Measurements from ENCODE around the gene HECTD4.
A peak's percentile ranks its signal among the peaks of the same experiment; 100 is the strongest.

Gene HECTD4

DNA sequence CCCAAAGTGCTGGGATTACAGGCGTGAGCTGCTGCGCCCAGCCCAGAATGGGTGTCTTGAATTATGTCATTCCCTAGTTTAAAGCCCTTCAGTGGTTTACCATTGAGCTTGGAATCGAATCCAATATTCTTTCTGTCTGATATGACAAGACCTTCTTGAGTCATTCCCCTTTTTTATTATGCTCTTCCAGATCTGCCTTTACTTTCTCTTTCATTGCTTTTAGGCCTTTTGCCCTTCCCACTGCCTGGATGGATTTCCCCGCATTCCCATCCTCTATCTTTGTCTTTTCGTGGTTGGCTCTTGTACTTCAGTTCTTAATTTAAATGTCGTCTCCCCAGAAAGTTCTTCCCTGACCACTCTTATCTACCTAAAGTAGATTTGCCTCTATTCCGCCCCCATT is 255.3 kb downstream of the HECTD4 start:
- TF ChIP-seq, protein P1, sequence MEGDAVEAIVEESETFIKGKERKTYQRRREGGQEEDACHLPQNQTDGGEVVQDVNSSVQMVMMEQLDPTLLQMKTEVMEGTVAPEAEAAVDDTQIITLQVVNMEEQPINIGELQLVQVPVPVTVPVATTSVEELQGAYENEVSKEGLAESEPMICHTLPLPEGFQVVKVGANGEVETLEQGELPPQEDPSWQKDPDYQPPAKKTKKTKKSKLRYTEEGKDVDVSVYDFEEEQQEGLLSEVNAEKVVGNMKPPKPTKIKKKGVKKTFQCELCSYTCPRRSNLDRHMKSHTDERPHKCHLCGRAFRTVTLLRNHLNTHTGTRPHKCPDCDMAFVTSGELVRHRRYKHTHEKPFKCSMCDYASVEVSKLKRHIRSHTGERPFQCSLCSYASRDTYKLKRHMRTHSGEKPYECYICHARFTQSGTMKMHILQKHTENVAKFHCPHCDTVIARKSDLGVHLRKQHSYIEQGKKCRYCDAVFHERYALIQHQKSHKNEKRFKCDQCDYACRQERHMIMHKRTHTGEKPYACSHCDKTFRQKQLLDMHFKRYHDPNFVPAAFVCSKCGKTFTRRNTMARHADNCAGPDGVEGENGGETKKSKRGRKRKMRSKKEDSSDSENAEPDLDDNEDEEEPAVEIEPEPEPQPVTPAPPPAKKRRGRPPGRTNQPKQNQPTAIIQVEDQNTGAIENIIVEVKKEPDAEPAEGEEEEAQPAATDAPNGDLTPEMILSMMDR (IDR thresholded peaks at IDR 0.05; ENCODE audit: low read depth, low read length): no peak
- no peak overlapping the region for H3K4me3 ChIP-seq (replicated peaks in 1 of 2; ENCODE audit: low read depth in 2 of 2, low read length in 2 of 2)
- no peak for DNase-seq (ENCODE audit: low read depth in 2 of 2)

DNA sequence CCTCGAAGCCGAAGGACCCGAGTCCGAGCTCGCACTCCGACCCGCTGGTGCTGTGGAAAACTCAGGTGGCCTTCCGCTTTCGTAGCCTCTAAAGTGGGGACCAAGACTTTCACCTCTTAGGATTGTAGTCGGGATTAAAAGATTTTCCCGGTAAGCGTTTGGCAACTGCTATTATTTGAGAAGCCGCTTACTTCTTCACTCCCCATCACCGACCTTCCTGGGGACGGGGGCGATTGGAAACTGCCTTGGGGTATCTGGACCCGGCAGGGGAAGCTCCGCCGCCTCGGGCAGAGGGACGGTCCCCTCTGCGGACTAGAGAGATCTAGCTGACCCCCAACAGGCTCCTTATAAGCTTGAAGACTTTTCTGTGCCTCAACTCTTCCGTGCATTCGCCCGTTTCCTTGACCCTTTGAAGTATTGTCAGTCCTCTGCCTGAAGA is 256.2 kb downstream of the HECTD4 start:
- H3K4me3 ChIP-seq (replicated peaks in 1 of 2; ENCODE audit: low read depth in 2 of 2, low read length in 2 of 2): peak overlapping the region; percentile 78 to 89
- no peak for DNase-seq (ENCODE audit: low read depth in 2 of 2)
- TF ChIP-seq, protein P1 (IDR thresholded peaks at IDR 0.05; ENCODE audit: low read depth, low read length): no peak

DNA sequence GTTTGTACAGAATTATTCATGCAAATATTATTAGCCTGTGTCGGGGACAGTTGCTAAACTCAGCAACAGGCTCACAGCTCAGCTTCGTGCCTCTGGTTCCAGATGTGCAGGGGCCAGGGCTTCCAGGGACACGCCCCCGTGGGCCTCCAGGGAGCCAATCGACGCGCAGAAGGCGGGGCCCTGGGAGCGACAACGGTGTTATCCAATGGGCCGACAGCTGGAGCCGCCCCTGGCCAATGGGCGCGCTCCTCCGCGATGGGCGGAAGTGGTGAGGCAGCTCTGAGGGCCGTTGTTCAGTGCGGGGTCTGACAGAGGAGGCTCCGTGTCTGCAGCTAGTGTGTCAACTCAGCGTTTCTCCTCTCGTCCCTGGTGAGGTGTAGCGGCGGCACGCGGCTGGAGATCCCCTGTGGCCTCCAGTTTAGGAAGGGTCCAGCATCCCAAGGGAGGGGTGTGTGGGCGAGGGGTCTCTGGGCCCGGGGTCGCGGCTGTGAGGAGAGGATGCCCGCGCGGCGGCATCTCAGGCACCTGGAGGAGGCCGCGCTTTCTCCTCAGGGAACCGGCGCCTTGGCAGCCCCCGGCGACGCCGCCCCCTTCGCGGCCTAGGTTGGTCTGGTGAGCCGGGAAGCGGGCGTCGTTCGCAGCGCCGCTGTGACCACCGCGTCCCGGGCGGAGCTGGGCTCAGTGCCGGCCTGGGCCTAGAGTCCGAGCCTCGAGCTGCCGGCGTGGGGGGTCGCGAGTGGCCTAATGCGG is 256.8 kb downstream of the HECTD4 start, which contains the start of gene TRAFD1:
TSS of gene TRAFD1 (plus strand) at position 311 of the 750 bp plus-strand sequence. CDS start 4,963 bp downstream, outside the sequence.
- DNase-seq (ENCODE audit: low read depth in 2 of 2): peak; percentile 97 to 98
- TF ChIP-seq, protein P1 (IDR thresholded peaks at IDR 0.05; ENCODE audit: low read depth, low read length): no peak
- peak within 1 kb of the TSS; percentile 78 to 89 for H3K4me3 ChIP-seq (replicated peaks in 1 of 2; ENCODE audit: low read depth in 2 of 2, low read length in 2 of 2)

DNA sequence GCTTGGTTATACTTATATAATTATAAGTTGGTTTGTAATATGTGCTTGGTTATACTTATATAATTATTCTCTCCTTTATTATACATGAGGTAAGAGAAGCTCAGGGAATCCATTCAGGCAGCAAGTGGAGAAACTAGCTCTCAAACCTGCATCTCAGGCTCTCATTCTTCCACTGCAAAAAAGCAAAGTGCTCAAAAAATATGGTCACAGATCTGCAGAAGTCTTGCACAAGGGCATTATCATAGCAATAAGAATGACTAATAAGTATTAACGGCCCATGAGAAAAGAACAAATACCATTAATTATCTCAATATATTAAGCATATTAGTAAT is 257.3 kb downstream of the HECTD4 start:
- H3K4me3 ChIP-seq (replicated peaks in 1 of 2; ENCODE audit: low read depth in 2 of 2, low read length in 2 of 2): peak overlapping the region in 1 of 2 donors; percentile 78
- no peak for DNase-seq (ENCODE audit: low read depth in 2 of 2)
- TF ChIP-seq, protein P1 (IDR thresholded peaks at IDR 0.05; ENCODE audit: low read depth, low read length): no peak

DNA sequence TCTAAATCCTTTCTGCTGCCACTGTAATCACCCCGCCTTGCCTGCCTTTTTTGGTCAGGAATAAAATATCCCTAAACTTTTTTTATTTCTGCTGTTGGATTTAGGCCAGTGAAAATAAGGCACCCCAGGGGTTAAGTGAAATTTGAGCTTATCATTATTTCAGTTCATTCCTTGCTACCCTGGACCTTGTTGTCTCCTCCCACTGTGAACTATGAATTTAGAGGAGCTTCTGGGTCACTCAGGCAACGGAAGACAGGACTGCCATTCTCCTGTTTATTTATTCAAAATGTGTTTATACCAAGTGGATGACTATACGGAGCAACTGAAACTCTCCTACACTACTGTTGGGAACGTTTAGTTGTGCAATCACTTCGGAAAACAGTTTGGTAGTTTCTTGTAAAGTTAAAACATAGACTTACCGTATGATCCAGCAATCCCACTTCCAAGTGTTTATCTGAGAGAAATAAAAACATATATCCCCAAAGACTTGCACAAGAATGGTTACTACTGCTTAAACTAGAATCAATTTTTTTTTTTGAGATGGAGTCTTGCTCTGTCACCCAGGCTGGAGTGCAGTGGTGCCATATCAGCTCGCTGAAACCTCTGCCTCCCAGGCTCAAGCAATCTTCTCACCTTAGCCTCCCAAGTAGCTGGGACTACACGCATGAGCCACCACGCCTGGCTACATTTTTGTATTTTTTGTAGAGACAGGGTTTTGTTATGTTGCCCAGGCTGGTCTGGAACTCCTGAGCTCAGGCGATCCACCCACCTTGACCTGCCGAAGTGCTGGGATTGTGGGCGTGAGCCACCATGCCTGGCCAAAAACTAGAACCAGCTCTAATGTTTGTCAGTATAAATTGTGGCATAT is 259.2 kb downstream of the HECTD4 start:
- TF ChIP-seq, protein P1 (IDR thresholded peaks at IDR 0.05; ENCODE audit: low read depth, low read length): no peak
- H3K4me3 ChIP-seq (replicated peaks in 1 of 2; ENCODE audit: low read depth in 2 of 2, low read length in 2 of 2): no peak overlapping the region
- DNase-seq (ENCODE audit: low read depth in 2 of 2): peak; percentile 76

DNA sequence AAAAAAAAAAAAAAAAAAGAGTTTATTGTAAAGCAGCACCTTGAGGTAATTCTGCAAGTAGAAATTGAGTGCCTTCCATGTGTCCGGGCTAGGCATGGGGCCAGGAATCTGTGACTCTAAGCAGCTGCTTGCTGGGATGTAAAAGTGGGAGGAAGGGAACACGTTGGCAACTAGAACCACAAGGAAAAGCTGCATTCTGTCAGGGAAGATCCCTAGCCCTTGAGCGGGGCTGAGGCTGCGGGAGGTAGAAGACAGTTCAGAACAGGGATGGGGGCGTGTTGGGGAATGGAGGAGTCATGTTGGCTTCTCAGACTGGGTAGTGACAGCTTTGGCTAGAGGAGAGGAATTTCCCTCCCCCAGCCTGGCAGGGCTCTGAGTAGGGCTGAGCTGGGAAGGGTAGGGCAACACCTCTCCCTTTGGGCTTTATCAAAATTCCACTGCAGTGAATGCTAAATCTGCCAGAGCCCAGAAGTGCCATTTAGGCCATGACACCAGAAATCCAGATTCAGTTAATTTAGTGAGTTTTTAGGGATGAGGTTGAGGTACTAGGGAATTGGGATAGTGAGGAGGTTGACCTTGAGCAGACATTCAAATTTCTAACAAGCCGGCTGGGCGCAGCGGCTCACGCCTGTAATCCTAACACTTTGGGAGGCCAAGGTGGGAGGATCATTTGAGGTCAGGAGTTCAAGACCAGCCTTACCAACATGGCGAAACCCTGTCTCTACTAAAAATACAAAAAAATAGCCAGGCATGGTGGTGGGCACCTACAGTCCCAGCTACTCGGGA is 260.3 kb downstream of the HECTD4 start:
- H3K4me3 ChIP-seq (replicated peaks in 1 of 2; ENCODE audit: low read depth in 2 of 2, low read length in 2 of 2): no peak overlapping the region
- peak; percentile 76 to 94 for DNase-seq (ENCODE audit: low read depth in 2 of 2)
- TF ChIP-seq, protein P1 (IDR thresholded peaks at IDR 0.05; ENCODE audit: low read depth, low read length): no peak
